Endodermal cell (in vitro differentiated cells): ENCODE results near the gene CUL4A. TPM values are rescaled to one million over a fixed set of nuclear protein-coding genes. Genes with fewer than 3 reads are reported as not detected.

ENCODE experiments used
- DNase-seq: peaks from one replicate; pipeline ENCODE4 v3.0.0-alpha.2; 2017
- H3K27ac ChIP-seq: 2 replicates; pipeline ENCODE4 v1.5.1; 2013; ENCODE audit warnings: mild to moderate bottlenecking, low read depth, low read length, moderate library complexity
- H3K27me3 ChIP-seq: 2 replicates; pipeline ENCODE4 v1.6.1; 2013; ENCODE audit warnings: mild to moderate bottlenecking, low read length, moderate library complexity; ENCODE audit not compliant: insufficient read depth, control insufficient read depth, poor library complexity, severe bottlenecking
- H3K36me3 ChIP-seq: 2 replicates; pipeline ENCODE4 v1.7.0; 2013; ENCODE audit warnings: mild to moderate bottlenecking, low read length, moderate library complexity; ENCODE audit not compliant: control insufficient read depth, insufficient read depth
- H3K4me1 ChIP-seq: one replicate; pipeline ENCODE4 v1.7.0; 2013; ENCODE audit warnings: low read length; ENCODE audit not compliant: control insufficient read depth, insufficient read depth
- H3K4me3 ChIP-seq: 2 replicates; pipeline ENCODE4 v1.5.1; 2013; ENCODE audit warnings: mild to moderate bottlenecking, low read length, moderate library complexity
- H3K9ac ChIP-seq: 2 replicates; pipeline ENCODE4 v1.6.1; 2013; ENCODE audit warnings: mild to moderate bottlenecking, low read length, moderate library complexity; ENCODE audit not compliant: poor library complexity, severe bottlenecking; ENCODE audit errors: extremely low read depth
- H3K9me3 ChIP-seq: 2 replicates; pipeline ENCODE4 v1.6.1; 2013; ENCODE audit warnings: mild to moderate bottlenecking, low read length, moderate library complexity; ENCODE audit not compliant: control insufficient read depth
- H3K27ac Mint-ChIP-seq: 2 replicates; pipeline ENCODE4 v1.8.0; 2020; ENCODE audit warnings: mixed read lengths
- H3K27me3 Mint-ChIP-seq: 2 replicates; pipeline ENCODE4 v1.8.0; 2021; ENCODE audit warnings: mild to moderate bottlenecking, mixed read lengths; ENCODE audit not compliant: insufficient read depth
- H3K36me3 Mint-ChIP-seq: 2 replicates; pipeline ENCODE4 v1.8.0; 2020; ENCODE audit warnings: low read depth, mixed read lengths
- H3K4me1 Mint-ChIP-seq: 2 replicates; pipeline ENCODE4 v1.8.0; 2020; ENCODE audit warnings: mixed read lengths
- H3K4me3 Mint-ChIP-seq: 2 replicates; pipeline ENCODE4 v1.8.0; 2020; ENCODE audit warnings: mild to moderate bottlenecking, moderate library complexity, mixed read lengths
- H3K9me3 Mint-ChIP-seq: 2 replicates; pipeline ENCODE4 v1.8.0; 2020; ENCODE audit warnings: mild to moderate bottlenecking, mixed read lengths
- CTCF ChIP-seq: fragments of 200-600 bp; sonication (generic); conservative IDR thresholded peaks from 2 replicates; pipeline ENCODE4 v1.5.0; 2021; ENCODE audit warnings: antibody characterized with exemption, mild to moderate bottlenecking
- WGBS, 2 experiments: methylation state at CpG; one replicate each; pipeline versions ENCODE4 v1.1.5 to v1.1.7; 2013; ENCODE audit warnings: missing lambda C conversion rate in 2 of 2, mixed read lengths in 1 of 2; ENCODE audit not compliant: insufficient coverage in 1 of 2, insufficient read length in 1 of 2; 5-methylcytosine and 5-hydroxymethylcytosine counted together
- total RNA-seq, 2 donors: library from RNA; stranded (reverse); fragmentation: NEBNext Ultra II Directional in 1 of 2; extraction: Animal tissue kit (Norgen Biotek cat#: 25700) in 1 of 2; gene quantifications; 2 replicates in 1 of 2; 3 replicates in 1 of 2; pipeline ENCODE4 v1.2.1, GENCODE V29; 2021

Gene CUL4A
- total RNA-seq, 2 donors from 2014 or later: 92.9 to 99.4 TPM

DNA sequence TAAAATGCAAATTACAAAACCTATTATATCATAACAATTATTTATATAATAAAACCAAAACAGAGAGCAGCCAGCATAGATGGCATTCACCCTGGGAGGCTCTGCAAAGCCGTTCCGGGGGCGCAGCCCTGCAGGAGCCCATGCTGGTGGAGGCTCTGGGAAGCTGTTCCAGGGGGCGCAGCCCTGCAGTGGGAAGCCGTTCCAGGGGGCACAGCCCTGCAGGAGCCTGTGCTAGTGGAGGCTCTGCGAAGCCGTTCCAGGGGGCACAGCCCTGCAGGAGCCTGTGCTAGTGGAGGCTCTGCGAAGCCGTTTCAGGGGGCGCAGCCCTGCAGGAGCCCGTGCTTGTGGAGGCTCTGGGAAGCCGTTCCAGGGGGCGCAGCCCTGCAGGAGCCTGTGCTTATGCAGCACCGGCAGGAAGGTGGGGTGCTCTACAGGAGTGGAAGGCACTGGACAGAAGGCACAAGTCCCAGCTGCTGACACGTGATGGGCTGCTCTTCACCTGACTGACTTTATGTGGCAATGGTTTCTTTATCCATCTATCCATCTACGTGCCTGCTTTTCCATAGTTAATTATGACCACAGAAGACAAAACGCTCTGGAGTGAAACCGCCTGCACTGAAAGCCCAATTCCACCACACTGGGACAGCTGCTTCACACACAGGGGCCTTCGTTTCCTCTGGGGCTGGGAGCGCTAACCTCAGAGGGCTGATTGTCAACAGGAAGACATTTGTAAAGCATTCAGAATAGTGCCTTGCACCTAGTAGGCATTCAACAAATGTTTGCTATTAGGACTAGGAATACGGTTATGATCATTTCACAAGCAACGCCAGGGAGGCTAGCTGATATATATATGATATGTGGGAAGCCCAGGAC is 24.6 kb upstream of the CUL4A start:
- Mint-ChIP-seq H3K9me3 (peaks cover 3% of the 10 kb centered on the region), H3K27ac (peak overlapping the region; percentile 28), H3K4me1 (peaks cover 35% of the 10 kb centered on the region), H3K4me3 (no peak overlapping the region), H3K36me3 (peaks cover 76% of the 10 kb centered on the region), H3K27me3 (no peaks in the 10 kb centered on the region)
- no peak for DNase-seq
- Histone ChIP-seq H3K9me3 (no peaks in the 10 kb centered on the region), H3K27ac (no peak overlapping the region), H3K36me3 (peaks cover 87% of the 10 kb centered on the region), H3K27me3 (no peaks in the 10 kb centered on the region), H3K9ac (no peak overlapping the region), H3K4me1 (peaks cover 12% of the 10 kb centered on the region), H3K4me3 (no peak overlapping the region)
- TF ChIP-seq CTCF: no peak
- WGBS, 2 experiments: 92 to 93% methylated on average over 9 to 22 of the region's 22 CpGs

DNA sequence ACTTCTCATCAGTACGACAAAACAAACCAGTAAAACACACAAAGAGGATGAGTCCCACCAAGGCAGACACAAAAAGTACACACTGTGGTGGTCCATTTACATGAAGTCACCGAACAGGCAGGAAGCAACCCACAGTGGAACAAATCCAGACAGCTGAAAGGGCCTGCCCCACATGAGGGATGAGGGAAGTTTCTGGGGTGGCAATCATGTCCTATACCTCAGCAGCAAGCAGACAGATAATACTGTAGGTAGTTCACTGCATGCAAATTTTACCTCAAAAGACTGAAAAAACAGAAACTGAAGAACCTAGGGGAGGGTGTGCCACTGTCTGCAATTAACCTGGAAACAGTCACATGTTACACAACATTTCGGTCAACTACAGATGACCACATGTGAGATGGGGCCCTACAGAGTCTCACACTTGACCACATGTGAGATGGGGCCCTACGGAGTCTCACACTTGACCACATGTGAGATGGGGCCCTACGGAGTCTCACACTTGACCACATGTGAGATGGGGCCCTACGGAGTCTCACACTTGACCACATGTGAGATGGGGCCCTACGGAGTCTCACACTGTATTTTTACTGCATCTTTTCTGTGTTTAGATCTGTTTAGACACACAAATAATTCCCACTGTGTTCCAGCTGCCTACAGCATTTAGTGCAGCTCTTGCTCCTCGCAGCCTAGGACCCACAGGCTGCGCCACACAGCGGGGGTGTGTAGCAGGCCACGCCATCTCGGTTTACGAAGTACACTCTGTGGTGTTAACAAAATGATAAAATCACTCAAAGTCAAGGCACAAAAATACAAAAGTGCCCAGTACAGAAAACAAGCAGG is 23.1 kb upstream of the CUL4A start:
- Mint-ChIP-seq H3K27me3 (no peaks in the 10 kb centered on the region), H3K27ac (peak overlapping the region; percentile 67), H3K4me1 (peaks cover 20% of the 10 kb centered on the region), H3K4me3 (no peak overlapping the region), H3K36me3 (peaks cover 81% of the 10 kb centered on the region), H3K9me3 (peaks cover 3% of the 10 kb centered on the region)
- H3K9me3 ChIP-seq: no peaks in the 10 kb centered on the region
- H3K27ac ChIP-seq: no peak overlapping the region
- no peak overlapping the region for H3K4me3 ChIP-seq
- peaks cover 84% of the 10 kb centered on the region for H3K36me3 ChIP-seq
- no peak for TF ChIP-seq CTCF
- H3K9ac ChIP-seq: no peak overlapping the region
- WGBS, 2 experiments: 91 to 93% methylated on average over 3 to 12 of the region's 13 CpGs
- DNase-seq: no peak
- H3K4me1 ChIP-seq: peaks cover 3% of the 10 kb centered on the region
- H3K27me3 ChIP-seq: no peaks in the 10 kb centered on the region

GRCh38 chr13:113187263-113187669 is 22.1 kb upstream of the CUL4A start:
- Histone ChIP-seq H3K9me3 (no peaks in the 10 kb centered on the region), H3K9ac (no peak overlapping the region), H3K36me3 (peaks cover 85% of the 10 kb centered on the region), H3K27me3 (no peaks in the 10 kb centered on the region), H3K4me1 (no peaks in the 10 kb centered on the region), H3K4me3 (no peak overlapping the region), H3K27ac (no peak overlapping the region)
- Mint-ChIP-seq H3K9me3 (peaks cover 3% of the 10 kb centered on the region), H3K27ac (peak overlapping the region; percentile 30), H3K36me3 (peaks cover 78% of the 10 kb centered on the region), H3K4me3 (no peak overlapping the region), H3K27me3 (no peaks in the 10 kb centered on the region), H3K4me1 (peaks cover 12% of the 10 kb centered on the region)
- peak; percentile 41 for DNase-seq
- TF ChIP-seq CTCF: no peak
- 93 to 96% methylated on average over 8 to 9 of the region's 9 CpGs for WGBS, 2 experiments
